OCI-LY7 (cell line): ENCODE results near the gene ZSCAN25.

ENCODE experiments used
- CTCF ChIP-seq: fragments of 200-600 bp; sonication (generic); conservative IDR thresholded peaks from 2 replicates; pipeline ENCODE4 v1.5.1; 2014; ENCODE audit warnings: mild to moderate bottlenecking, antibody characterized with exemption, low read length, moderate library complexity, mixed read lengths
- EZH2phosphoT487 ChIP-seq: fragments of 200-600 bp; sonication (generic); IDR thresholded peaks from 2 replicates; pipeline ENCODE4 v1.6.1; 2018; ENCODE audit warnings: low read depth, borderline replicate concordance, mild to moderate bottlenecking, mixed run types, antibody characterized with exemption, low read length, moderate library complexity, mixed read lengths

- TF ChIP-seq CTCF (peak; percentile 39; the same call in 1 of the 2 replicates), EZH2phosphoT487 (no peak)
Measured at GRCh38 chr7:99579956-99580777, 36.6 kb upstream of the ZSCAN25 start.
